ENCODE data around the gene SYNC.

DNA sequence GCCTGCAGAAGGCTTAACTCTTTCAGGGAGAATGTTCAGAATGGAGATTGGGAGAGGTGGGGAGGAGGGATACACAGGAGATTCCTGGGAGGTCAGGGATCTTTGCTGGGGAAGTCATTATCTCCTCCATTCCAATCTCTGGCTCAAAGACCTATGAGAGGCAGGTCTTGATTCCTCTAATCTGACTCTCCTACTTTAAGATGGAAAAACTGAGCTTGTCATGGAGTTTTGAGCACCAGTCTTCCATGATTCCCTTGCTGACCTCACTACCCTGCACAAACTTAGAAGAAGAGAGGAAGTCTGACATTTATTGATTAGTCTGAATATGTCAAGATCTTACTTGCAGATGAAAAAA is 41.5 kb upstream of the SYNC start:
- TF ChIP-seq, protein P1, sequence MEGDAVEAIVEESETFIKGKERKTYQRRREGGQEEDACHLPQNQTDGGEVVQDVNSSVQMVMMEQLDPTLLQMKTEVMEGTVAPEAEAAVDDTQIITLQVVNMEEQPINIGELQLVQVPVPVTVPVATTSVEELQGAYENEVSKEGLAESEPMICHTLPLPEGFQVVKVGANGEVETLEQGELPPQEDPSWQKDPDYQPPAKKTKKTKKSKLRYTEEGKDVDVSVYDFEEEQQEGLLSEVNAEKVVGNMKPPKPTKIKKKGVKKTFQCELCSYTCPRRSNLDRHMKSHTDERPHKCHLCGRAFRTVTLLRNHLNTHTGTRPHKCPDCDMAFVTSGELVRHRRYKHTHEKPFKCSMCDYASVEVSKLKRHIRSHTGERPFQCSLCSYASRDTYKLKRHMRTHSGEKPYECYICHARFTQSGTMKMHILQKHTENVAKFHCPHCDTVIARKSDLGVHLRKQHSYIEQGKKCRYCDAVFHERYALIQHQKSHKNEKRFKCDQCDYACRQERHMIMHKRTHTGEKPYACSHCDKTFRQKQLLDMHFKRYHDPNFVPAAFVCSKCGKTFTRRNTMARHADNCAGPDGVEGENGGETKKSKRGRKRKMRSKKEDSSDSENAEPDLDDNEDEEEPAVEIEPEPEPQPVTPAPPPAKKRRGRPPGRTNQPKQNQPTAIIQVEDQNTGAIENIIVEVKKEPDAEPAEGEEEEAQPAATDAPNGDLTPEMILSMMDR (IDR thresholded peaks at IDR 0.05) = no peak
- TF ChIP-seq POLR2A (IDR thresholded peaks at IDR 0.05) = no peak
